ENCODE measurements around the gene DSCAML1. TPM values are rescaled to one million over a fixed set of nuclear protein-coding genes. Genes with fewer than 3 reads are reported as not detected.

The DSCAML1 gene
- total RNA-seq, 1 experiment from 2014 or later = not detected

GRCh38 chr11:117489999-117490679 lies 306.9 kb downstream of the DSCAML1 start:
- no peak for DNase-seq (ENCODE audit: low spot score)

GRCh38 chr11:117488996-117489952 lies 307.7 kb downstream of the DSCAML1 start:
- DNase-seq (ENCODE audit: low spot score) = no peak

- DNase-seq (ENCODE audit: low spot score) = no peak
Observed at GRCh38 chr11:117486059-117486458, 311.0 kb downstream of the DSCAML1 start.

GRCh38 chr11:117484156-117484555 lies 312.9 kb downstream of the DSCAML1 start:
- no peak for DNase-seq (ENCODE audit: low spot score)

- DNase-seq (ENCODE audit: low spot score) = no peak
Observed at GRCh38 chr11:117483372-117483771, 313.6 kb downstream of the DSCAML1 start.

GRCh38 chr11:117482881-117483280 lies 314.1 kb downstream of the DSCAML1 start:
- no peak for DNase-seq (ENCODE audit: low spot score)

GRCh38 chr11:117481885-117482284 lies 315.1 kb downstream of the DSCAML1 start:
- DNase-seq (ENCODE audit: low spot score) = no peak

- no peak for DNase-seq (ENCODE audit: low spot score)
Observed at GRCh38 chr11:117481036-117481435, 316.0 kb downstream of the DSCAML1 start.

GRCh38 chr11:117480221-117480620 lies 316.8 kb downstream of the DSCAML1 start:
- no peak for DNase-seq (ENCODE audit: low spot score)

GRCh38 chr11:117479372-117479771 lies 317.6 kb downstream of the DSCAML1 start:
- no peak for DNase-seq (ENCODE audit: low spot score)

- DNase-seq (ENCODE audit: low spot score) = no peak
Observed at GRCh38 chr11:117478926-117479325, 318.1 kb downstream of the DSCAML1 start.

- DNase-seq (ENCODE audit: low spot score) = no peak
Observed at GRCh38 chr11:117478126-117478860, 318.7 kb downstream of the DSCAML1 start.

- no peak for DNase-seq (ENCODE audit: low spot score)
Observed at GRCh38 chr11:117477721-117478120, 319.3 kb downstream of the DSCAML1 start.

- no peak for DNase-seq (ENCODE audit: low spot score)
Observed at GRCh38 chr11:117476531-117477142, 320.4 kb downstream of the DSCAML1 start.

- DNase-seq (ENCODE audit: low spot score) = no peak
Observed at GRCh38 chr11:117475716-117476530, 321.1 kb downstream of the DSCAML1 start.

GRCh38 chr11:117473481-117474091 lies 323.4 kb downstream of the DSCAML1 start:
- peak; percentile 7 for DNase-seq (ENCODE audit: low spot score)

- no peak for DNase-seq (ENCODE audit: low spot score)
Observed at GRCh38 chr11:117471776-117472175, 325.2 kb downstream of the DSCAML1 start.

- DNase-seq (ENCODE audit: low spot score) = no peak
Observed at GRCh38 chr11:117470576-117470975, 326.4 kb downstream of the DSCAML1 start.

GRCh38 chr11:117468888-117469287 lies 328.1 kb downstream of the DSCAML1 start:
- no peak for DNase-seq (ENCODE audit: low spot score)

- DNase-seq (ENCODE audit: low spot score) = no peak
Observed at GRCh38 chr11:117467770-117468169, 329.2 kb downstream of the DSCAML1 start.

Data from A172 (cell line).